DMS53 treated with DMSO at 0.1 percent for 48 hours (cell line): ENCODE results near the gene KRTAP1-1.
"Not testable (repeated sequence)": the region's sequence is repeated elsewhere in the genome, so short reads cannot be mapped to it uniquely, and the experiment has no call there.

Experiments used
- DNase-seq: peaks from one replicate; lab custom pipeline; 2025; ENCODE audit not compliant: unreplicated experiment; lab: John Stamatoyannopoulos, UW

Gene KRTAP1-1

DNA sequence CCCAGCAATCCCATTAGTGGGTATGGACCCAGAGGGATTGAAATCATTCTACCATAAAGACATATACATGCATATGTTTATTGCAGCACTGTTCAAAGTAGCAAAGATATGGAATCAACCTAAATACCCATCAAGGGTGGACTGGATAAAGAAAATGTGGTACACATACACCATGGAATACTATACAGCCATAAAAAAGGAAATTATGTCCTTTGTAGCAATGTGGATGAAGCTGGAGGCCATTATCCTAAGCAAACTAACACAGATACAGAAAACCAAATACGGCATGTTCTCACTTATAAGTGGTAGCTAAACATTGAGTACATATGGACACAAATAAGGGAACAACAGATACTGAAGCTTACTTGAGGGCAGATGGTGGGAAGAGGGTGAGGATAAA, 16.3 kb upstream of the KRTAP1-1 start:
- no peak for DNase-seq

DNA sequence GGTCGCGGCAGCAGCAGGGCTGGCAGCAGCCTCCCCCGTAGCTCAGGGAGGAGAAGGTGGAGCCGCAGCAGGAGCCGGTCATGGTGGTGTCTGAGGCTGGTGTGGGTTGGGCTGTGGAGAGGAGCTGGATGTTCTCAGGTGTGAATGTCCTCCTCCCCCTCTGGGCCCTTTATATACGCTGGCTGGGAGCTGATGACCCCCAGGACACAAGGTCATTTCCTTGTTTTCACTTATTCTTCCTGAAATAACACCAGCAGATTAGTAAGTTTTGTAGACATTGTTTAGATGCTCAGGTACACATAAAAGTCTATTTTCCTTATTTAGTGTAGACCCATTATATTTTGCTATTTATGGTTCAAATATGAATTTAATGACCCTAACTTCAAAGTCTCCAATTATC, 13.9 kb upstream of the KRTAP1-1 start, which contains the start of gene KRTAP2-2:
Gene KRTAP2-2, minus strand, starts transcription at position 101 of the 400 bp plus-strand sequence. Its CDS starts 19 bp downstream, at position 82.
- not testable (repeated sequence) for DNase-seq

DNA sequence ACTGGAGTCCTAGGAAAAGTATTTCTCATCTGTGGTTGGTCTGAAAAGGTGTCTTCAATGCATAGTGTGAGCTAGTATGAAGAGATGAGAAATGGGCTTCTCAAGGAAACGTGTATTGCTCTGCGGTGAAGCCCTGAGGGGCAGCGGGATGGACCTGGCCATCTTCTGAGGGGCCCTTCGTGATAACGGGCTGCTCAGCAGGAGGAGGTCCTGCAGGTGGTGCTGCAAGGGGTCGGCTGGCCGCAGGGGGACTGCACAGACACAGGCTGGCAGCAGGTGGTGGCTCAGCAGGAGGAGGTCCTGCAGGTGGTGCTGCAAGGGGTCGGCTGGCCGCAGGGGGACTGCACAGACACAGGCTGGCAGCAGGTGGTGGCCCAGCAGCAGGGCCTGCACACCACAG, 13.3 kb upstream of the KRTAP1-1 start:
- DNase-seq, result not testable (repeated sequence)

DNA sequence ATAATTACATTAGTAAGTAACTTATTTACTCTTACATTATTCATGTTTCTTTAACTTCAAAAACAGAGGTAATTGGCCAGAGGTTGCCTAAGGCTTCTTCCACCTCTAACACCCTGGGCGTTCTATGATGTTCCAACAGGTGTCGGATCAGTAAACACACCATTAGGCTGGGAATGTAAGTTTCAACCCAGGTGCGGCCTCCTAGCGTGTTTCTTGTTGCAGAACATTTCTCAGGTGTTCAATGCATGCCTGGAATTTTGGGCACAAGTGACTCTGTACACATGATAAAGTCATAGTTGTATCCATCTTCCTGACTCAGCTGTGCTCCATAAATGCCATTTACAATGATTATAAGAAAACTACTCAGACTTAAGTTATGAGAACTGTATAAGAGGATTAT, 12.8 kb upstream of the KRTAP1-1 start:
- no peak for DNase-seq

DNA sequence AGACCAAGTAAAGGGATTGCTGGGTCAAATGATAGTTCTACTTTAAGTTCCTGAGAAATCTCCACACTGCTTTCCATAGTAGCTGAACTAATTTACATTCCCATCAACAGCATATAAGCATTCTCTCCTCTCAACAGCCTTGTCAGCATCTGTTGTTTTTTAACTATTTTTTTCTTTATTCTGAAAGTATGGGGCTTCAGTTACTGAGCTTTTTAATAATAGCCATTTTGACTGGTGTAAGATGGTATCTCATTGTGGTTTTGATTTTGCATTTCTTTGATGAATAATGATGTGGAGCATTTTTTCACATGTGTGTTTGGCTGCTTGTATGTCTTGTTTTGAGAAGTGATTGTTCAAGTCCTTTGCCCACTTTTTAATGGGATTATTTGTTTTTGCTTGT, 11.3 kb upstream of the KRTAP1-1 start:
- DNase-seq, result no peak

DNA sequence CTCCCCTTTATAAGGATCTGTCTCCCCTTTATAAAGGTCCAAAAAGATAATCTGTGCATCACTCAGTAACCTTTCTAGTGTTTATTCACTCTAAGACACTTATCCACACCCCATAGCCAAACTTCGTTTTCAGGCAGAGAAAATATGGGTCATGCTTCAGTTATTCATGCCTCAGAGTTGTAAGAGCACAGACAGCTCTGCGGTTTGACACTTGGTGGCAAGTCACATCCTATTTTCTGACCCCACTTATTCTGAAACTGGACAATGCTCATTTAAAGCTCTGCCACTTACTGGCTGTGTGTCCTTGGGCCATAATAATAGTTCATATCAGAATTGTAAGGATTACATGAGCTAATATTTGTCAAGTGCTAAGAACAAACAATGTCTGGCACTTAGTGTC, 7.9 kb upstream of the KRTAP1-1 start:
- no peak for DNase-seq

DNA sequence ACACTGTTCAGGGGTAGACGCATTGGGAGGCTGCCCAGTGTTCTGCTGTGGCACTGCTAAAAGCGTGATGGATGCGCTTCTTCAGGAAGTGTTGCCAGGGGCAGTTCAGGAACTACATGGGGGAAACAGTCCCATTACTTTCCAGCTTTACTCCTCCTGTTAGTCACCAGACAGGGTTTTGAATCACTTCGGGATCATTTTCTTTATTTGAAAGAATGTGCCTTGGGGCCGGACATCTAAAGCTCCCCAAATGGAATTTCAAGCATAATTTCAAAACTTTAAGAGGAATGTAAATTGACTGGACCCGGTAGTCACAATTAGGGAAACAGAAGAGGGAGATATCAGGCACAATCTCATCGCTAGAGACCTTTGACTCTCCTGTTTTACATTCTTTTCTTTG, 7.2 kb upstream of the KRTAP1-1 start:
- DNase-seq, result no peak

DNA sequence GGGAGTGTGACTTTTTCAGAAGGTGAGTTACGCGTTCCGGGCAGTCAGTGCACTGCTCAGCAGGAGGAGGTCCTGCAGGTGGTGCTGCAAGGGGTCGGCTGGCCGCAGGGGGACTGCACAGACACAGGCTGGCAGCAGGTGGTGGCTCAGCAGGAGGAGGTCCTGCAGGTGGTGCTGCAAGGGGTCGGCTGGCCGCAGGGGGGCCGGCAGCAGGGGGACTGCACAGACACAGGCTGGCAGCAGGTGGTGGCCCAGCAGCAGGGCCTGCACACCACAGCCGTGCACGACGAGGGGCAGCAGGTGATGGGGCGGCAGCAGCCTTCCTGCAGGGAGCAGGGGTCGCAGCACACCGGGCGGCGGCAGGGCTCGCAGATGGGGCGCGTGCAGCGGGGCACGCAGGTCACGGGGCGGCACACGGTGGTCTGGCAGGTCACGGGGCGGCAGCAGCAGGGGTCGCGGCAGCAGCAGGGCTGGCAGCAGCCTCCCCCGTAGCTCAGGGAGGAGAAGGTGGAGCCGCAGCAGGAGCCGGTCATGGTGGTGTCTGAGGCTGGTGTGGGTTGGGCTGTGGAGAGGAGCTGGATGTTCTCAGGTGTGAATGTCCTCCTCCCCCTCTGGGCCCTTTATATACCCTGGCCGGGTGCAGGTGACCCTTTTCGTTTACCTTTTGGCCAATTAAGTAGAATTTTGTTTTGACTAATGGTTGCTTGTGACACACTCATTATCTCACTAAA, 5.7 kb upstream of the KRTAP1-1 start, which contains the start of gene KRTAP2-1:
Gene KRTAP2-1, minus strand, starts transcription at position 582 of the 731 bp plus-strand sequence. Its CDS starts 49 bp downstream, at position 533.
- DNase-seq, result not testable (repeated sequence)

DNA sequence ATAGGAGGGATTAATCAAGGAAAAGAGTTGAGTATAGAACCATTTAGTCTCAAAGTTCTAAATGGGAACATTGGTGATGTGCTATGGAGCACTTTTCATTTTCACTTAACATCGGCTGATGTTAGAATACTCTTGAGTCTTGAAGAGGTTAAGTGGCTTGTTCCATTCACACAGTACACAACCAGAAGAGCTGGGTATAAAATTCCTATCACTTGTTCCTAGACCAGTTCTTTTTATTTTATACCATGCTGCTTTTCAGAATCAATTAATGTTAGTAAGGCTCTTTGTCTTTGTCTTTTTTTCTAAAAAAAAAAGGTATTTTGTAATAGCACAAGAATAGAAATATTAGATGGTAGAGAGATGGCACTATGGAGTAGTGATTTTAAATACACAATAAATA, 1.7 kb upstream of the KRTAP1-1 start:
- no peak for DNase-seq

DNA sequence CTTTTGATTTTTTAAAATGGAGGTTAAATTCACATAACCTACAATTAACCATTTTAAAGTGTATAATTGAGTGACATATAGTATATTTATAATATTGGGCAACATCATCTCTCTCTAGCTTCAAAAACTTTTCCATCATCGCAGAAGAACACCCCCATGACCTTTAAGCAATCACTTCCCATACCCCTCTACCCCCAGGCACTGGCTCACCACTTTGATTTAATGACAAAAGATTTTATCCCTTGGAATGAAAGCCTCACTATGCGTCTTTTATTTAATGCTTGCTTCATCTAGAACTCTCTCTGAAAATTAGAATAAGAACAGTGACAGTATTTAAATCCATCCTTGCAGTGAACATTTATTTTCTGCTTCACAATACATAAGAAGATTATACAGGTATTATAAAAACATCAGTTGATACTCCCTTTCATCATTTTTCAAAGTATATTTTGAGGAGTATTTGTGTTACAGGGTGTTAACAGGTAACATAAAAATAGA, 3.3 kb downstream of the KRTAP1-1 start:
- DNase-seq, result no peak

DNA sequence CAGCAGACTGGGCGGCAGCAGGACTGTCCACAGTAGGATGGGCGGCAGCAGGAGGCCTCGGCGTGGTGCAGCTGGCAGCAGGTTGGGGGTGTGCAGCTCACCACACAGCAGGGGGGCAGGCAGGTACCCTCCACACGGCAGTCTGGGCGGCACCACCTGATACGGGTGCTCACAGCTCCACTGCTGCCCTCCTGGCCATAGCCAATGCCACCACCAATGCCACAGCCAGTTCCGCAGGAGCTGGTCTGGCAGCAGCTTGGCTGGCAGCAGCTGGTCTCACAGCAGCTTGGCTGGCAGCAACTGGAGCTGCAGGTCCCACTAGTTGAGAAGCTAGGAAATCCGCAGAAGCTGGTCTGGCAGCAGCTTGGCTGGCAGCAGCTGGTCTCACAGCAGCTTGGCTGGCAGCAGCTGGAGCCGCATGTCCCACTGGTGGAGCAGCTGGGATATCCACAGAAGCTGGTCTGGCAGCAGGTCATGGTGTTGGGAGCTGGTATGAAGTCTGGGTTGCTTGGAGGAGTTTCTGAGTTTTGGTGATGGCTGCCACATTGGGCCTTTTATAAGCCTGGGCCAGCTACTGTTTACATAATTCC, 6.8 kb downstream of the KRTAP1-1 start, which contains the start of gene KRTAP1-3:
Gene KRTAP1-3, minus strand, starts transcription at position 529 of the 590 bp plus-strand sequence. Its CDS starts 53 bp downstream, at position 476.
- DNase-seq, result not testable (repeated sequence)

DNA sequence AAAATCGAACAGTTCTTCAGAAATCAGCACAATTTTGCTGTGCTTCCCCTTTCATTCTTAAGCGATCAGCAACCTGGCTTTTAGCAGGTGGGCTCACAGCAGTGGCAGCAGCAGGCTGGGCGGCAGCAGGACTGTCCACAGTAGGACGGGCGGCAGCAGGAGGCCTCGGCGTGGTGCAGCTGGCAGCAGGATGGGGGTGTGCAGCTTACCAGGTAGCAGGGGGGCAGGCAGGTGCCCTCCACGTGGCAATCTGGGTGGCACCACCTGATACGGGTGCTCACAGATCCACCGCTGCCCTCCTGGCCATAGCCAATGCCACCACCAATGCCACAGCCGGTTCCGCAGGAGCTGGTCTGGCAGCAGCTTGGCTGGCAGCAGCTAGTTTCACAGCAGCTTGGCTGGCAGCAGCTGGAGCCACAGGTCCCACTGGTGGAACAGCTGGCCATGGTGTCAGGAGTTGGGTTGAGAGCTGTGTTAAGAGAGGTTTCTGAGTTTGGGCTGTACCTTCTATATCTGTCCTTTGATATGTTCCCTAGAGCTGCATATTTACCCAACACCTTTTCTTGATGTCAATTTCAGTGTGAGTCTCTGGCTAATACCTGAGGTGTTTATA, 11.5 kb downstream of the KRTAP1-1 start, which contains the start of gene KRTAP1-4:
Gene KRTAP1-4, minus strand, starts transcription at position 563 of the 613 bp plus-strand sequence. Its CDS starts 117 bp downstream, at position 446.
- no peak for DNase-seq

DNA sequence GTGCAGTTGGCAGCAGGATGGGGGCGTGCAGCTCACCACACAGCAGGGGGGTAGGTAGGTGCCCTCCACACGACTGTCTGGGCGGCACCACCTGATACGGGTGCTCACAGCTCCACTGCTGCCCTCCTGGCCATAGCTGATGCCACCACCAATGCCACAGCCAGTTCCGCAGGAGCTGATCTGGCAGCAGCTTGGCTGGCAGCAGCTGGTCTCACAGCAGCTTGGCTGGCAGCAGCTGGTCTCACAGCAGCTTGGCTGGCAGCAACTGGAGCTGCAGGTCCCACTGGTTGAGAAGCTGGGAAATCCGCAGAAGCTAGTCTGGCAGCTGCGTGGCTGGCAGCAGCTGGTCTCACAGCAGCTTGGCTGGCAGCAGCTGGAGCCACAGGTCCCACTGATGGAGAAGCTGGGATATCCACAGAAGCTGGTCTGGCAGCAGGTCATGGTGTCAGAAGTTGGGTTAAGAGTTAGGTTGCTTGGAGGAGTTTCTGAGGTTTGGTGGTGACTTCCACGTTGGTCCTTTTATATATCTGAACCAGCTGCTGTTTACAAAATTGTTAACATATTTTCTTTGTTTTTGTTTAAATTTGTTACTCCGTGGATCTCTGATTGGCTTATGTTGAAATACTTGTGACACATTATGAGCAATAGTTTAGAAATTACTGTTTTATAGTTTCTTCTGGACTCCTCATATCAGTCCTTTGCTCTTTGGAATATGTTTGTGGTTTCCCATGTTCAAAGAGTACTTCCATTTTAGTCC, 14.4 kb downstream of the KRTAP1-1 start, which contains the start of gene KRTAP1-5:
Gene KRTAP1-5, minus strand, starts transcription at position 494 of the 757 bp plus-strand sequence. Its CDS starts 53 bp downstream, at position 441.
- no peak for DNase-seq

DNA sequence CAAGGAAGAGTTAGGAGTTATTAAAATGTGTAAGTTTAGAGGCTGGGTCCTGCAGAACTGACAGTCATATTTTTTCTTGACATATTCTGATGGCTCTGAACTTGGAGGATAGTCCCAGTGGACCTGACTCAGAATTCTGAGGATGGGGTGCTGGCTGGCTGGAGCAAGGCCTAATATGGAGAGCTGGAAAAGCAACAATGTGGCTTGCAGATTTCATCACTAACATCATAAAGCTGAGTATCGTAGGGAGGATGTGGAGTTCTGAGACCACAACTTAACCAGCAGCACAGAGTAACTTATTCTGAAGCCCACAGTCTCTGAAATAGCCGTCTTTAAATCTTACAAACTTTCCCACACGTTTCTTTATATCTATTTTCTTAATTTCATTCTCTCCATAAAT, 16.6 kb downstream of the KRTAP1-1 start:
- no peak for DNase-seq

DNA sequence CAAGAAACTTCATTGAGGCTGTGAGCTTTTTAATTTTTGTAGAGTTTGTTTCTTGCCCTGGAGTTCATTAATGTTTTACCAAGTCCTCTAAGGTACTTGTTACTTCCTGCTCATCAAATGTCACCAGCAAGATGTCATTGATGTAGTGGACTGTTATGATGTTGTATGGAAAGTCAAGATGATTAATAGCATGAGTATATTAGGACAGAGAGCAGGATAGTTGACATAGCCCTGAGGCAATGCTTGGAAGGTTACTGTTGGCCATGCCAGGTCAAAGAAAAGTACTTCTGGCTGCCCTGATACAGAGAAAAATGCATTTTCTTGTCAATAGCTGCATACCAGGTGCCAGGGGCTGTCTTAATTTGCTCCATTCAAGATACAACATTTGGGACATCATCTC, 20.9 kb downstream of the KRTAP1-1 start:
- DNase-seq, result peak; percentile 67

DNA sequence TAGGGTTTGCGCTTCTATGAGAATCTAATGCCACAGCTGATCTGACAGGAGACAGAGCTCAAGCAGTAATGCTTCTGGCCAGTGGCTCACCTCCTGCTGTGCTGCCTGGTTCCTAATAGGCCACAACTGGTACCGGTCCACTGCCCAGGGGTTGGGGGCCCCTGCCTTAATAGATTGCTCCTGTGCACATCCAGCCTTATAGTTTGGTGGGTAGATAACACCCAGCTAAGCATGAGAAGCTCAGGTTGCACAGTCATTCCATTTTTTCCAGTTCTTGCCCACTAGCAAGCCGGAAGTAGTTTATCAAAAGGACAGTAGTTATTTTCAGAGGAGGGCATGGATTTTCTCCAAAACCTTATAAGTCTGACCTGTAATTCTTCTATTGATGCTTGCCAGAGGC, 21.8 kb downstream of the KRTAP1-1 start:
- DNase-seq, result no peak

DNA sequence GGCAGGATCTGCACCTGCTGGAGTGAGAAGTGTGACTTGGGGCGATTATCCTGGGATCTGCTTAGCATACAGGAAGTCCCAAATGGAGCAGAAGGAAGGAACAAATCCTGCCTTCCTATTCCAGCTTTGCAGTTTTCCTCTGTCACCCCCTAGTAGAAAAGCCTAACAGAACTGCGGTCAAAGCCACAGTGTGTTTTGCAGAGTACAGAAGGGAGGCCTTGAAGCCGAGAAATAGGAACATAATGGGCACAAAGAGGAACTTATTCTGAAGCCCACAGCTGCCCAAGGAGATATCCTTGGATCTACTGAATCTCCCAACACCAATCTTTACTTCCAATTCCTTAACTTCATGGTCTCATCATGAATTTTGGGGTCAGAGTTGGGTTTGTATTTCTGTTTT, 22.7 kb downstream of the KRTAP1-1 start:
- no peak for DNase-seq

DNA sequence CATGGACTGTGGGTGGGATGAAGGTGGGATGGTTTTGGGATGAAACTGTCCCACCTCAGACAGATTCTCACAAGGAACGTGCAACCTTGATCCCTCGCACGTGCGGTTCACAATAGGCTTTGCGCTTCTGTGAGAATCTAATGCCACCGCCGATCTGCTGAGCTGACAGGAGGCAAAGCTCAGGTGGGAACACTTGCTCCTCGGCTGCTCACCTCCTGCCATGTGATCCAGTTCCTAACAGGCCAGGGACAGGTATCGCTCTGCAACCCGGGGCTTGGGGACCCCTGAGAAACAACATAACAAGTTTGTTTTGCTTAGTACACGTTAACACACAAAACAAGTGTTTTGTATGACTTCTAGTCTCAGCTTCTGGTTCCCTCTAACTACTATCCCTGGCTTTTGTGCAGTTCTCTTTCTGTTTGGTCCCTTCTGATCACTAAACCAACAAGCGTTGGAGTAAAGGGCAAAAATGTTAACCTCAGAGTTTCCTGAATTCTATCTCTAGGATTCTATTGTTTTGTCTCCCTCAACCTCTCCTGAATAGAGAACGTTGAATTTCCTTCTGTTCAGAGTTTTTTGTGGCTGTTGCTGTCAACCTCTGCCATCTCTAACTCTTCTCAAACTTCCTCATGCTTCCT, 24.6 kb downstream of the KRTAP1-1 start:
- DNase-seq, result no peak

DNA sequence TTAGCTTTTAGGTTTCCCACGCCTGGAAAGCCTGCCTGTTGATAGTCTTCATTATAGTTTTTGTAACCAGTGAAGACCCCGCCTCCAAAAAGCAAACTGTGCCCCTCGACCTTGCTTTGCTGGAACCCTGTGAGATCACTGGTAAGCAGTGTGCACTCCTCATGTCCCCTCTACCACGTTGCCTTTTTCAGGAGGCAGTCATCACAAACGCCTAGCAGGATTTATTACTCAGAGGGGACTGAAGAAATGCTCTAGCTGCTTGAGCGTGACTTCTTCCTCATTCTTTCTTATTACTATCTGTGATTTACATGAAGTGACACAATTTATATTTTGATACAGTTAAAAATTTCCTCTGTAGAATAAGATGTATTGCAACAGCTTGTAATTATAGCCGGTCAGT, 25.8 kb downstream of the KRTAP1-1 start:
- no peak for DNase-seq

DNA sequence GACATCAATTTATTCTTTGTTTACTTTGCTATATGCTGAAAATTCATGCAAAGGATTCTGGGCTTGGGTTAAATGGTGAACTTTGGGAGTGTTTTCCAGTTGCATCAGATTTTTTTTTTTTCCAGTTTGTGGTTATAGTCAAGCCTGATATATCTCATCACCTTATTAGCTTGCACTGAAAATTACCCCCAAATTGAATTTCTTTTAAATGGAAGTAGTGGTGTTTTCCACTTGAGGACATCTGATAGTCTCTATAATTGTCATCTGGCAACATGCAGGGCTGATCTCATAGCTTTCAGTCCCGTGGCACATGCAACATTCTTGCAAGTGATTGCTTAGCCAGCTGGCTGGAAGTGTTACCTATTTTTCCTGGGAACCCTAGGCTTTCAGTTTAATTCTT, 27.6 kb downstream of the KRTAP1-1 start:
- DNase-seq, result no peak
